Psoas muscle (tissue), 8 donors: ENCODE measurements around the gene SPRN. TPM values are rescaled to one million over a fixed set of nuclear protein-coding genes. Genes with fewer than 3 reads are reported as not detected.

Experiments used
- ATAC-seq, 4 donors: fragments of 200-7000 bp; cut with Tn5 transposase; one replicate each; pipeline ENCODE4 v1.9.1; 2020; ENCODE audit warnings: moderate library complexity in 3 of 4, mild to moderate bottlenecking in 2 of 4
- DNase-seq, 2 donors: peaks; one replicate each; pipeline ENCODE4 v3.0.0-alpha.2; 2020
- H3K27ac ChIP-seq: fragments of 200-600 bp; one replicate; pipeline ENCODE4 v1.8.0; 2022
- H3K27me3 ChIP-seq, 3 donors: fragments of 200-600 bp in 1 of 3; one replicate each; pipeline versions ENCODE4 v1.6.1 to v1.8.0; 2013 to 2022; ENCODE audit warnings: low read length in 2 of 3, mild to moderate bottlenecking in 2 of 3, moderate library complexity in 1 of 3; ENCODE audit not compliant: insufficient read depth in 3 of 3
- H3K36me3 ChIP-seq, 2 donors: fragments of 200-600 bp in 1 of 2; one replicate each; pipeline versions ENCODE4 v1.6.1 to v1.8.0; 2013 to 2022; ENCODE audit warnings: low read depth in 1 of 2, mild to moderate bottlenecking in 1 of 2, moderate library complexity in 1 of 2; ENCODE audit not compliant: insufficient read depth in 1 of 2
- H3K4me1 ChIP-seq: fragments of 200-600 bp; one replicate; pipeline ENCODE4 v1.8.0; 2022
- H3K4me3 ChIP-seq: fragments of 200-600 bp; one replicate; pipeline ENCODE4 v1.8.0; 2022; ENCODE audit warnings: mild to moderate bottlenecking
- H3K9me3 ChIP-seq: fragments of 200-600 bp; one replicate; pipeline ENCODE4 v1.8.0; 2022
- CTCF ChIP-seq: fragments of 200-600 bp; IDR thresholded peaks from one replicate; pipeline ENCODE4 v1.8.0; 2022; ENCODE audit warnings: antibody characterized with exemption
- WGBS, 3 donors: extraction: QIAGEN DNeasy Blood & Tissue Kit; methylation state at CpG; one replicate each; pipeline versions ENCODE4 v1.1.6 to v1.1.7; 2013; 5-methylcytosine and 5-hydroxymethylcytosine counted together
- intact Hi-C, 2 donors: fragments of 100-400 bp; cut with DNase I; formaldehyde crosslinking; loops; one replicate each; pipeline versions ENCODE4 v1.11.0 to v1.14.2; 2022
- polyA plus RNA-seq, 3 donors: library from polyadenylated mRNA; stranded (reverse); fragments of 200-250 nt; gene quantifications; one replicate each; pipeline ENCODE4 v1.2.3, GENCODE V29; 2013
- total RNA-seq, 4 donors: library from RNA; stranded (reverse); fragmentation: NEBNext Ultra II Directional in 2 of 4; extraction: Animal tissue kit (Norgen Biotek cat#: 25700) in 2 of 4; gene quantifications; one replicate each; pipeline versions ENCODE4 v1.2.1 to v1.2.4, GENCODE V29; 2021 to 2023
- donor health status: healthy with polysubstance abuse.
- donor health status: DM: no; HTN: no; CAD: no; lungs with moderate emphysema.
- donor health status: Bipolar disorder and iron deficiency.
- donor health status: healthy.
- donor health status: DM: yes; HTN: yes; CAD: no.
- donor health status: DM: no; HTN: no; CAD: no.
- donor health status: DM: no; HTN: no; CAD: no.
- donor health status: DM: yes; HTN: yes; CAD: no.

Gene SPRN
- total and polyA plus RNA-seq, 7 donors, result 0.08 to 0.22 (median 0.12) TPM; not detected in 4

- DNase-seq (no peak), ATAC-seq (peak in 1 of 4 donors; percentile 3)
- H3K27ac ChIP-seq, result peak overlapping the region; percentile 89
- peaks cover 8% of the 10 kb centered on the region for H3K4me1 ChIP-seq
- no peaks in the 10 kb centered on the region for H3K27me3 ChIP-seq
- H3K4me3 ChIP-seq, result peak overlapping the region; percentile 78
- intact Hi-C loops, result loop anchor here in 1 of 2 donors (10.0 kb wide), 1 partner anchor 70 kb away; no protein-coding TSS in a partner anchor
- peaks cover 6 to 46% of the 10 kb centered on the region in 2 donors for H3K36me3 ChIP-seq
- TF ChIP-seq CTCF, result no peak
- 20 to 23% (median 23%) methylated on average over 21 of the region's 21 CpGs for WGBS, 3 donors
- H3K9me3 ChIP-seq, result no peaks in the 10 kb centered on the region
These were observed 29.6 kb downstream of the SPRN start for GRCh38 chr10:133394801-133395221.

- intact Hi-C loops, result loop anchor here in 1 of 2 donors (10.0 kb wide), 1 partner anchor 69 kb away; no protein-coding TSS in a partner anchor
- ATAC-seq, result peak; percentile 97 to 98 (median 98)
- no peaks in the 10 kb centered on the region for H3K9me3 ChIP-seq
These were observed 30.3 kb downstream of the SPRN start, which contains the start of gene MTG1 for GRCh38 chr10:133394064-133394663. TSS of gene MTG1 (plus strand) at chr10:133394157. CDS start at chr10:133394221, 64 bp downstream.

GRCh38 chr10:133393401-133394063, 30.9 kb downstream of the SPRN start:
- Histone ChIP-seq H3K4me3 (peak overlapping the region; percentile 78), H3K9me3 (no peaks in the 10 kb centered on the region), H3K36me3 (peaks cover 0 to 33% of the 10 kb centered on the region in 2 donors), H3K27ac (peak overlapping the region; percentile 89), H3K27me3 (no peaks in the 10 kb centered on the region), H3K4me1 (peaks cover 8% of the 10 kb centered on the region)
- intact Hi-C loops, result loop anchor here in 1 of 2 donors (10.0 kb wide), 1 partner anchor 69 kb away; no protein-coding TSS in a partner anchor
- 32 to 34% (median 33%) methylated on average over 27 of the region's 27 CpGs for WGBS, 3 donors
- no peak for ATAC-seq
- TF ChIP-seq CTCF, result no peak
- DNase-seq, result no peak

More at GRCh38 chr10:133394064-133394663, 30.3 kb downstream of the SPRN start, which contains the start of gene MTG1:
- 1% methylated on average over 42 to 69 of the region's 69 CpGs for WGBS, 3 donors
- peak within 1 kb of the TSS; percentile 78 for H3K4me3 ChIP-seq
- H3K27ac ChIP-seq, result peak within 1 kb of the TSS; percentile 89
- TF ChIP-seq CTCF, result peak; percentile 21
- no peaks in the 10 kb centered on the region for H3K27me3 ChIP-seq
- peak; percentile 96 to 98 for DNase-seq
- H3K36me3 ChIP-seq, result peaks cover 1 to 40% of the 10 kb centered on the region in 2 donors
- peaks cover 8% of the 10 kb centered on the region for H3K4me1 ChIP-seq

- TF ChIP-seq CTCF, result no peak
- WGBS, 3 donors, result 86 to 89% (median 88%) methylated on average over 9 to 12 of the region's 12 CpGs
- peaks cover 8% of the 10 kb centered on the region for H3K4me1 ChIP-seq
- no peak overlapping the region for H3K27ac ChIP-seq
- no peaks in the 10 kb centered on the region for H3K27me3 ChIP-seq
- H3K36me3 ChIP-seq, result peaks cover 0 to 19% of the 10 kb centered on the region in 2 donors
- DNase-seq (no peak), ATAC-seq (no peak)
- no peak overlapping the region for H3K4me3 ChIP-seq
- no peaks in the 10 kb centered on the region for H3K9me3 ChIP-seq
- intact Hi-C loops, result loop anchor here in 1 of 2 donors (10.0 kb wide), 1 partner anchor 67 kb away; no protein-coding TSS in a partner anchor
These were observed 32.5 kb downstream of the SPRN start for GRCh38 chr10:133391761-133392518.
